Mammary epithelial cell (primary cell): ENCODE measurements around the gene MAMDC4.

Experiments used
- CTCF ChIP-seq, 2 donors: IDR thresholded peaks in 1 of 2; conservative IDR thresholded peaks in 1 of 2; 2 replicates each; pipeline ENCODE4 v1.5.1; 2011 to 2012; ENCODE audit warnings: inconsistent platforms in 2 of 2, low read length in 2 of 2, mild to moderate bottlenecking in 2 of 2, control low read depth in 1 of 2, low read depth in 1 of 2; ENCODE audit not compliant: insufficient read depth in 1 of 2; ENCODE audit errors: extremely low read depth in 1 of 2
- EZH2 ChIP-seq: IDR thresholded peaks from 2 replicates; pipeline ENCODE4 v1.6.1; 2012; ENCODE audit warnings: low read length, inconsistent platforms, borderline replicate concordance

- TF ChIP-seq EZH2 (no peak), CTCF (conservative IDR thresholded peaks at IDR 0.05 in 1 of 2, IDR thresholded peaks at IDR 0.05 in 1 of 2; ENCODE audit: extremely low read depth in 1 of 2, insufficient read depth in 1 of 2, low read depth in 1 of 2, low read length in 2 of 2) (no peak)
Measured at GRCh38 chr9:136900988-136901515, 48.9 kb downstream of the MAMDC4 start.
